Measurements from ENCODE around the gene BLTP2. TPM values are rescaled to one million over a fixed set of nuclear protein-coding genes. Genes with fewer than 3 reads are reported as not detected.

The BLTP2 gene
- total RNA-seq, 3 donors from 2014 or later = 131 to 159 (median 134) TPM

DNA sequence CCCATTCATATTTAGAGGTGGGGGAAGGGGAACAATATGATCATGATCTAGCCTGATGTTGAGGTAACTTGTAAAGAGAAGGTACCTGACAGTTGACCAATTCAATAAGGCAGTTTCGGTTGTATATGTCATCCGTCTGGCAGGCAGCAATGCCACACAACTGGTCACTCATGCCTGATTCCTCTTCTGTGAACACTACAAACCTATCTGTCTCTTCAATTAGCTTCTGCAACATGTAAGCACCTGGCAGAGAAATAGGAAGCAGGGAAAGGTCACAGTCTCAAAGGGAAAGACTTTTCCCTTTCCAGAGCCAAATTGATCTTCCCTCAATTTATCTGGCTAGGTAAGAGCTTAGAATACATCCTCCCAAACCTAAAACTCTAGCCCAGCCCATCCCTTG is 20.8 kb downstream of the BLTP2 start:
- ATAC-seq (no peak), DNase-seq (no peak)
- Histone ChIP-seq H3K9me3 (no peaks in the 10 kb centered on the region), H3K36me3 (ENCODE audit: low read depth) (peaks cover 14% of the 10 kb centered on the region), H3K4me1 (ENCODE audit: low read depth) (no peaks in the 10 kb centered on the region), H3K4me3 (no peak overlapping the region)
- intact Hi-C loops (cut with DNase I, micrococcal nuclease) = no loop called here
- TF ChIP-seq, protein P1, sequence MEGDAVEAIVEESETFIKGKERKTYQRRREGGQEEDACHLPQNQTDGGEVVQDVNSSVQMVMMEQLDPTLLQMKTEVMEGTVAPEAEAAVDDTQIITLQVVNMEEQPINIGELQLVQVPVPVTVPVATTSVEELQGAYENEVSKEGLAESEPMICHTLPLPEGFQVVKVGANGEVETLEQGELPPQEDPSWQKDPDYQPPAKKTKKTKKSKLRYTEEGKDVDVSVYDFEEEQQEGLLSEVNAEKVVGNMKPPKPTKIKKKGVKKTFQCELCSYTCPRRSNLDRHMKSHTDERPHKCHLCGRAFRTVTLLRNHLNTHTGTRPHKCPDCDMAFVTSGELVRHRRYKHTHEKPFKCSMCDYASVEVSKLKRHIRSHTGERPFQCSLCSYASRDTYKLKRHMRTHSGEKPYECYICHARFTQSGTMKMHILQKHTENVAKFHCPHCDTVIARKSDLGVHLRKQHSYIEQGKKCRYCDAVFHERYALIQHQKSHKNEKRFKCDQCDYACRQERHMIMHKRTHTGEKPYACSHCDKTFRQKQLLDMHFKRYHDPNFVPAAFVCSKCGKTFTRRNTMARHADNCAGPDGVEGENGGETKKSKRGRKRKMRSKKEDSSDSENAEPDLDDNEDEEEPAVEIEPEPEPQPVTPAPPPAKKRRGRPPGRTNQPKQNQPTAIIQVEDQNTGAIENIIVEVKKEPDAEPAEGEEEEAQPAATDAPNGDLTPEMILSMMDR (IDR thresholded peaks at IDR 0.05) = no peak

DNA sequence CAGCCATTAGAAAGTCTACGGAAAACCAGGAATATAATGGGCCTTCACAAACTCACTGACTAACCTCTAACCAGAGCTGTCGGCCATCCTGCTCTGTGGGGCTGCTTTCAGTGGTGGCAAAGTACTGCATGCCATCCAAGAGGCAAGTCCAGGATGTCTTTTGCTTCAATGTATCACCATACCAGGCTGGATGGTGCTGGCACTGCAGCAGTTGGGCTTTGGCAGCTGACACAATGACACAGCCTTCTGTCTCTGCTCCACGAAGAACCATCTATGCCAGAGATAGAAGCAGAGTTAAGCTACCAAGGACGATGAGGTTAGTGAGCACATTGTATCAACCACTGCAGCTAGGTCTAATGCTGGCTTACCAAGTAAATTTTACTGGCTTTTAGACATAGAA is 21.3 kb downstream of the BLTP2 start:
- peaks cover 14% of the 10 kb centered on the region for H3K36me3 ChIP-seq (ENCODE audit: low read depth)
- DNase-seq (no peak), ATAC-seq (no peak)
- H3K4me3 ChIP-seq = no peak overlapping the region
- intact Hi-C loops (cut with DNase I, micrococcal nuclease) = no loop called here
- H3K4me1 ChIP-seq (ENCODE audit: low read depth) = no peaks in the 10 kb centered on the region
- TF ChIP-seq, protein P1 (IDR thresholded peaks at IDR 0.05) = no peak
- H3K9me3 ChIP-seq = no peaks in the 10 kb centered on the region

DNA sequence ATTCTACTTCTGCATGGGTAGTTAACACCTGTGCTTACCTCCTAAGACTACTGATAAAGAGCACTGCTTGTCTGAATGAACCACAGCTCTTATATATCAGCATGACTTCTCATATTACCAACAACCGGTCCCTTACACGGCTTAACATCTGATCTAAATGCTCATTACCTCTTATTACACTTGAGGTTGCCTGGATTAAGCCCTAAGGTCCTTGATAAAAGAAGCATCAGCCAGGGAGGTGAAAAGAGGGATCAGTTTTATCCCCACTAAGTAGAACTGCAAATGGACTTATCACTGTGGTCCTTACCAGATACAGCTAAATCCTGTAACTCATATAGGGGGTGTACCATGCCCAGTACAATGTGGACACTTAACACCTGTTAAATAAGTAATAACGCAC is 22.8 kb downstream of the BLTP2 start:
- DNase-seq (no peak), ATAC-seq (no peak)
- TF ChIP-seq, protein P1 (IDR thresholded peaks at IDR 0.05) = no peak
- intact Hi-C loops (cut with DNase I, micrococcal nuclease) = no loop called here
- H3K4me1 ChIP-seq (ENCODE audit: low read depth) = no peaks in the 10 kb centered on the region
- peaks cover 10% of the 10 kb centered on the region for H3K36me3 ChIP-seq (ENCODE audit: low read depth)
- H3K9me3 ChIP-seq = no peaks in the 10 kb centered on the region
- no peak overlapping the region for H3K4me3 ChIP-seq

DNA sequence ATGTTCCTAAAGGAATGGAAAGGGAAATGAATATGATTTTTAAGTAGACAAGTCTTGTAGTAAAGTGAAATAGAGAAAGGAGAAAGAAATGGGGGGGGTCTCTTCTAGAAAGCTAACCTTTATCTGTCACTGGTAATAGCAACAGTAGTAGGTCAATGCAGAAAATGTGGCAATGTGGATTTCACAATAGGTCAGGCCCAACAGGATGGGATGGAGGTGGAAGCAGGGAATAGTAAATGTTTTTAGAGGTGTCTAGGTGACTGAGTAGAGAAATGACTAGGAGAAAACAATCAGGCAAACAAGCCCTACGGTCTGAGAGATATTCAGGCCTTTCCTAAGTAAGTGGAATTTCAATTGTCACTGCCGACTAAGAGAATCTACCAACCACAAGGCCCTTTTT is 24.9 kb downstream of the BLTP2 start:
- Histone ChIP-seq H3K4me3 (no peak overlapping the region), H3K36me3 (ENCODE audit: low read depth) (peaks cover 25% of the 10 kb centered on the region), H3K9me3 (no peaks in the 10 kb centered on the region), H3K4me1 (ENCODE audit: low read depth) (no peaks in the 10 kb centered on the region)
- intact Hi-C loops (cut with DNase I, micrococcal nuclease) = no loop called here
- DNase-seq (no peak), ATAC-seq (no peak)
- TF ChIP-seq, protein P1 (IDR thresholded peaks at IDR 0.05) = no peak

DNA sequence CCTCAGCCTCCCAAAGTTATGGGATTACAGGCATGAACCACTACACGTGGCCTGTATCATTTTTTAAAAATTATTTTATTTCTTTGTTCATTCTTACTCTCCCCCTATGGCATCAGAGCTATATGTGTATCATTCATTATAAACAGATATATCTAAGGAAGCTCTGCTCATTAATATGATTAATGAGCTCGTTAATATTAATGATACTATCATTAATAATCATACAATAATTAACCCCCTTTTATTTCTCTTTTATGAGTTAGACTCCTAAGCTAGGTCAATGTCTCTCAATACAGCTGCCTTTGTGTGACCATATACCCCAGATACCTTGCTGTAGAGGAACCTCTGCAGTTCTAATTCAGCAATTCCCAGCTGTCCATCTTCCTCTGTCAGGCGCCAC is 26.5 kb downstream of the BLTP2 start:
- DNase-seq = no peak
- ATAC-seq = no peak
- Histone ChIP-seq H3K4me1 (ENCODE audit: low read depth) (no peaks in the 10 kb centered on the region), H3K36me3 (ENCODE audit: low read depth) (peaks cover 25% of the 10 kb centered on the region), H3K4me3 (no peak overlapping the region), H3K9me3 (no peaks in the 10 kb centered on the region)
- TF ChIP-seq, protein P1 (IDR thresholded peaks at IDR 0.05) = no peak
- intact Hi-C loops (cut with DNase I, micrococcal nuclease) = no loop called here

DNA sequence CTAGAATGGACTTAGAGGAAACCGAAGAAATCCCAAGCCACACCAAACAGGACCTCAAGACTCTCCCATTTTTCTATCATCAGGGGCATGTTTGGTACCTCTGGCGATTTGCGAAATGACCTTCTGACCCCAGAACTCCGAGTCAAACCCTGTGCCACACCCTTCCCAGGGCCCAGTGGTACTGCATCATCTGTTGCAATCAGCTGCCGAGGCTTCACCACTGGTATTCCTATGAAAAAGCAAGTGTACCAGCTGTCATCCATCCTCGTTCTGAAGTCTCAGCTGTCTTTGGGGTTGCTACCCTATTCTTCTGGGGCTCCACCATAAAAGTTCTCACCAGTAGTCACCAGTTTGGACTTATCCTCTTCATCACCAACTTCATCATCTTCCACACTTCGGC is 28.7 kb downstream of the BLTP2 start:
- ATAC-seq (no peak), DNase-seq (no peak)
- TF ChIP-seq, protein P1 (IDR thresholded peaks at IDR 0.05) = no peak
- H3K36me3 ChIP-seq (ENCODE audit: low read depth) = peaks cover 22% of the 10 kb centered on the region
- no peaks in the 10 kb centered on the region for H3K9me3 ChIP-seq
- no peak overlapping the region for H3K4me3 ChIP-seq
- H3K4me1 ChIP-seq (ENCODE audit: low read depth) = no peaks in the 10 kb centered on the region
- intact Hi-C loops (cut with DNase I, micrococcal nuclease) = no loop called here

Measured in mucosa of descending colon (tissue), 3 donors.